HG03103 (cell line): ENCODE results near the gene TMEM176B.
"Not testable (repeated sequence)": the region's sequence is repeated elsewhere in the genome, so short reads cannot be mapped to it uniquely, and the experiment has no call there.

Experiments used
- ATAC-seq: cut with Tn5 transposase; IDR thresholded peaks from one replicate; pipeline ENCODE4 v1.9.1; 2021; ENCODE audit warnings: low read depth; ENCODE audit not compliant: unreplicated experiment

Gene TMEM176B

DNA sequence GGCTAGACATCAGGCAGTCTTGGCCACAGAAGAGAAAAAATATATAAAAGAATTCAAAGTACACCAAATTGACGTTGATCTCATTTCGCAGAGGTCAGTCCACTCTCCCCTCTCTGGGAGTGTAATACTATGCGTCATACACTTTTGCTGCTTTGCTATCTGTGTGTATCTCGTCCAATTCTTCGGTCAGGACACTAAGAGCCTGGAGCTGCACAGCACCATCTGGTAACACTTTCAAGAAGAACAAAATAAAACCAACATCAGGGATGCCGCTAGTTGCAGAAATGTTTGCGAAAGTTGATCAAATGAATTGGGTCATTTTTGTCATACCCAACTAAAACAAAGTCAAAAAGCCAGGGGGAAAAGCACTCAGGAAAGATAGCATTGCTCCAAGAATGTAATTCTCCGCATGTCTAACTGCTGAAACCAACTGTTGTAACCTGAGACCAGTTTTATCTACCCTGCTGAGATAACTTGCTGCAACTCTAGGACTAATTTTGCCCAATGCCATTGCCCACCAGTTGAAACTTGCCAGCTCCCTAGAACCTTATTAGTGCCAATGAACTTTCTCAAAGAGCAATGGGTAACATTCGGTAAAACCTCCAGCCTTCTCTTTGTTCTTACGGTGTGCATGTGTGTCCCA, 23.4 kb upstream of the TMEM176B start:
- no peak for ATAC-seq

DNA sequence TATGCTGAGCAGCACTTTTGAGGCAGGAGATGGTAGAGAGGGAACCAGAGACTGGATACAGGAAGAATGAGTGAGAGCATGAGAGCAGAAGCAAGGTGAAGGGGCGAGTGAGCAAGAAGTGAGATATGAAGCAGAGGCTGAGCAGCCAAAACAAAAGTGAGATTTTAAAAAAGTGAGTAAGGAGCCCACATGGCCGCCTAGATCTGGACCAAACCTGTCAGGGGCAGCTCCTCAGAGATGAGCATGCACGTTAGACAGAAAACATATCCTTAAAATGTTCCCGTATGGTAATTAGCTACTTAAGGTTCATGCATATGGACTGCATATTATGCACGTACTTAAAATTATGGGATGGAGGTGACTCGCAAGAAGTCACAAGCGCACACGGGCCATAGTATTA, 22.9 kb upstream of the TMEM176B start:
- no peak for ATAC-seq

DNA sequence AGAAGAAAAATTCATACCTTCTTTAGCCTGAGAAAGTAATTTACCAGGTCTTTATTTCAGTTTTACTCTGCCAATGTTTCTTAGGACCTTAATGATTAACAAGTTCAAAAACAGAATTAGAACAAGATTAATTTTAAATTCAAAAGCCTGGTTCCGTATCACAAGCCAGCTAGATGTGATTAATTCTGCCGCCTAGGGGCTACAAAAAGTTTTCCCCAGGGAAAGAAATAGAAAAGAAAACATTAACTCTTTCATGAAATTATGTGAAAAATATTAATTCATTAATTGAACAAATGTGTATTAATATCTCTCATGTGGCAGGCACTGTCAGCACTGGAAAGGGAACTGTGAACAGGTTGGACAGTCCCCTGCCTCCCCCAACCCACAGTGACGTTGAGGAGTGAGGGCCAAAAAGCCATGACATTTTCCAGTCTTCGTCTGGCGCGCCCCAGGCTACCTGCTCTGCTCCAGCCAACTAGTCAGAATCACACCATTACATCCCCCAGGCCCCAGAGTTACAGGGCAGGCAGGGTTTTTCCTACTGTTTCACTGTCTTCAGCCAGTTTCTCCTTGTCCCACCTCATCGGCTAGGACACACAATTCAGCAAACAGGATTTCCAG, 20.5 kb upstream of the TMEM176B start:
- ATAC-seq: no peak

DNA sequence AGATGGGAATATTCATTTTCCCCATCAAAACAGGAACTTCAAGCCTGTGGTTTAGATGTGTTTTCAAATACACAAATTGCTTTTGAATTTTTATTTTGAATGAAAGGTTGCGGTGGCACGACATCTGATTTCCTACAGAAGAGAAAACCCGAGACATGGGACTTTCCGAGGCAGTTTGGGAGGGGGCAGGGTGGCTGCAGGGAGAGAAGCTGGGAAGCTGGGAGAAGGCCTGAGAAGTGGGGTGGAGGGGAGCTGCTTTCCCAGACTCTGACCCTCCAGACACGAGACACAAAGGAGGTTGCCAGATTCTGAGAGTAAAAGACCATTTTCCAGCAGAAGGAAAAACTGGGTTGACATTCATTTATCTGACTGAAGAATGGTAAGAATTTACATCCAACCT, 20.0 kb upstream of the TMEM176B start:
- ATAC-seq: no peak

DNA sequence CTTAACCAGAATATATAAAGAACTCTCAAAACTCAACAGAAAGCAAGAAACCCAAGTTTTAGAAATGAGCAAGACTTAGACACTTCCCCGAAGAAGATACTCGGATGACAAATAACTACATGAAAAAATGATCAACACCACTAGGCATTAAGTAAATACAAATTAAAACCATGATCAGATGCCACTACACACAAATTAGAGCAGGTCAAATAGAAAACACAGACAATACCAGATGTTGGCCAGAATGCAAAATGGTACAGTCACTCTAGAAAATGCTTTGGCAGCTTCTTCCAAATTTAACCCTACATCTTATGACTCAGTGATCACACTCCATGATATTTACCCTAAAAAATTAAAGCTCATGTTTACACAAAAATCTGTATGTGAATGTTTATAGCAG, 18.8 kb upstream of the TMEM176B start:
- ATAC-seq: no peak

DNA sequence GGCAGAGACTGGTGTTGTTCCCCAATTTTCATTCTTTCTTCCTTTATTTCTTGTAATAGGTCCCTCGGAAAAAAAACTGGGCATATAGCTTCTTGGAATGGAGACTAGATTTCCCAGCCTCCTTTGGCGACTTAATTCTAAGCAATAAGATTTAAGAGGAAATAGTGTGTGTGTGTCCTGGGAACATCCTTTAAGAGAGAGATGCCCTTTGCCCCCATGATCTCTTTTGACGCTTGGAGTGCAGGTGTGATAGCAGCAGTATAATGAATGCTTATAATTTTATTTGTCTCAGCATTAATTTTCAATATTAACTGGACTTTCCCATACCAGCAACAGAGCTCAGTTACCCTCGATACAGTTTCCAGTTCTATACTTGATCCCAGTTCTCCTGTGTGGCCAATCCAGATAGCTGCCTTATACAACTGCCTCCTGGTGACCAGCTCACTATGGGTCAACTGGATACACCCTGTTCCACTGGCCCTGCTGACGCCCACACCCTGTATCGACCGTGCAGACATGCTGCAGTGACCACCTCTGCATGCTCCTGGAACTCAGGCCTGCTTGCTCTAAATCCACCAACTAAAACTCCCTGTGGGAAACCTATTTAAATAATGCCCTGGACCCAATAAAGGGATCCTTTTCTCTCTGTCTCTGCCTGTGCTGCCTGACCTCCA, 14.3 kb upstream of the TMEM176B start:
- ATAC-seq: no peak

DNA sequence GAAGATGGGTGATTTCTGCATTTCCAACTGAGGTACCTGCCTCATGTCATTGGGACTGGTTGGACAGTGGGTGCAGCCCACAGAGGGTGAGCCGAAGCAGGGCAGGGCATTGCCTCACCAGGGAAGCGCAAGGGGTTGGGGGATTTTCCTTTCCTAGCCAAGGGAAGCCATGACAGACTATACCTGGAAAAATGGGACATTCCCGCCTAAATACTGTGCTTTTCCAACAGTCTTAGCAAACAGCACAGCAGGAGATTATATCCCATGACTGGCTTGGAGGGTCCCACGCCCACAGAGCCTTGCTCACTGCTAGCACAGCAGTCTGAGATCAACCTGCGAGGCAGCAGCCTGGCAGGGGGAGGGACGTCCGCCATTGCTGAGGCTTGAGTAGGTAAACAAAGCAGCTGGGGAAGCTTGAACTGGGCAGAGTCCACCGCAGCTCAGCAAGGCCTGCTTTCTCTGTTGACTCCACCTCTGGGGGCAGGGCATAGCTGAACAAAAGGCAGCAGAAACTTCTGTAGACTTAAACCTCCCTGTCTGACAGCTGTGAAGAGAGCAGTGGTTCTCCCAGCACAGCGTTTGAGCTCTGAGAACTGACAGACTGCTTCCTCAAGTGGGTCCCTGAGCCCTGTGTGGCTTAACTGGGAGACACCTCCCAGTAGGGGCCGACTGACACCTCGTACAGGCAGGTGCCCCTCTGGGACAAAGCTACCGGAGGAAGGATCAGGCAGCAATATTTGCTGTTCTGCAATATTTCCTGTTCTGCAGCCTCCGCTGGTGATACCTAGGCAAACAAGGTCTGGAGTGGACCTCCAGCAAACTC, 7.7 kb upstream of the TMEM176B start:
- not testable (repeated sequence) for ATAC-seq

DNA sequence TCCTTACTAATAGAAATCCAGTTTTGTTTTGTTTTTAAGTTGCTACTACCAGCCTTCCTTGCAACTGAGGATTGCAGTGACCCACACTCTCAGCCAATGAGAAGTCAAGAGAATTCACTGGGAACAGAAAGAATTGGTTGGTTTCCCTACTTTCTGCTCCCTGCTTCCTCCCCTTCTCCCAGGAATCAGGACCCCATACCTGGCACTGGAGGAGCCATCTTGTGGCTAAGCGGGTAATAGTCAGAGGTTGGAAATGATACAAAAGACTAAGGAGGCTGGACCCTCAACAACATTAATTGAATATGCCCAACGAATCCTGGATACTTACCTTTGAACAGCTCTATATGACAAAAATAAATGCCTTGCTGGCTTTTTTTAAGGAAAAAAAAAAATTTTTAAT, 6.7 kb upstream of the TMEM176B start:
- no peak for ATAC-seq

DNA sequence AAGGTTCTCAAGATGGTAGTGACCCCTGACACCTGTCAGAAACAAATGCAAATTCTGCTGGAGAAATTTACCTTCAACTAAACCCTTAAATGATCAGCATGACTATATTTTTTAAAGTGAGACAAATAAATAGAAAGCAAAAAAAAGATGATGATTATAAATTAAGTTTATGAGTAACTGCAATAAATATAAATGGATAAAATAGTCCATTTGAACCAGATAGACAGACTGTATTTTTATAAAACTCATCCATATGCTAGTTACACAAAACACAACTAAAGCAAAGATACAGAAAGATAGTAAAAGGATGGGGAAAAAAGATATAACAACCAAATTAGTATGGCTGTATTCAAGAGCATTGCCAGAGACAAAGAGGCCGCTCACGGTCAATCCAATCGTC, 6.3 kb upstream of the TMEM176B start:
- ATAC-seq: no peak

DNA sequence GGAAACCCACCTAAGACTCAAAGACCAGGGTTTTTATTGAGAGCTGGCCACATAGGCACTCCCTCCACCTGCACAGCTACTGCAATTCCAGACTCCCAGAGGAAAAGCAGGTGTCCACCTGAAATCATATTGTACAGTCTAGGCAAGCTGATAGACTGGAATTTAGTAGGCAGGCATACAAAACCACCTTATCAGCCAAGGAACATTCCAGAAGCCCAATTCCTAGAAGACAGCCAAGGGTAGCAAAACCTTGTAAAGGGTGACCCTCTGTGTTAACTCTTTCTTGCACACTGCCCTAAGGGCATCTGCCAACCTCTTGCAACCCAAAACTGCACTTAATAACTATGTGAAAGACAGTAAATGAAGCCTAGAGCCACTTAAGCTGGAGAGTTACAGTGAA, 5.7 kb upstream of the TMEM176B start:
- ATAC-seq: no peak

DNA sequence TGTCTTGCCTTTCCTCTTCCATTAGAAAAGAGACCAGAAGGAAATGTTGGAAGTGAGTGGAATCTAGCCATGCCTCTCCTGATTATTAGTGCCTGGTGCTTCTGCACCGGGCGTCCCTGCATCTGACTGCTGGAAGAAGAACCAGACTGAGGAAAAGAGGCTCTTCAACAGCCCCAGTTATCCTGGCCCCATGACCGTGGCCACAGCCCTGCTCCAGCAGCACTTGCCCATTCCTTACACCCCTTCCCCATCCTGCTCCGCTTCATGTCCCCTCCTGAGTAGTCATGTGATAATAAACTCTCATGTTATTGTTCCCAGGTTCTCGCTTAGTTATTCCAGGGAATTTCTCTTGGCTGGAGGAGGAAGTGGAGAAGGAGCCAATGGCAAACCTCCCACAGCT, 4.6 kb upstream of the TMEM176B start:
- no peak for ATAC-seq

DNA sequence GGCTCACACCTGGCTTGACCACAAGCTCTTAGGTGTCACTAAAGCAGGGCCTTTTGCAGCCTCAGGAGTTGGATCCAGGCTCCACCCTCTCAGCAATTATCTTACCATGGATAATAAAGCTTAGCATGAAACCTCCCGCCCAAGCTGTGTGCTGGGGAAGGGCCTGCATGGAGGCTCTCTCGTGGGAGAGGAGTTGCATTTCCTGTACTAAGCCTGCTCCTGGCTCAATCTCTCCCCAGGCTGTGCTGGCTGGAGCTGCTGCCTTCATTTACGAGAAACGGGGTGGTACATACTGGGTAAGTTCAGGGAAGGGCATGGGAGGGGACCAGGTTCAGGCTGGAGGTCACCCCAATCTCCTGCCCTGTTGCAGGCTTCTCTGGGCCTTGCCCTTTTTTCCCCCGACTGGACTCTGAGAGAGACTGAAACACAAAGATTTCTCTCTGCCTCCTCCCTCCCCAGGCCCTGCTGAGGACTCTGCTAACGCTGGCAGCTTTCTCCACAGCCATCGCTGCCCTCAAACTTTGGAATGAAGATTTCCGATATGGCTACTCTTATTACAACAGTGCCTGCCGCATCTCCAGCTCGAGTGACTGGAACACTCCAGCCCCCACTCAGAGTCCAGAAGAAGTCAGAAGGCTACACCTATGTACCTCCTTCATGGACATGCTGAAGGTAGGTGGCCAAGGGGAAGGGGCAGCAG, 3.1 kb upstream of the TMEM176B start:
- no peak for ATAC-seq

DNA sequence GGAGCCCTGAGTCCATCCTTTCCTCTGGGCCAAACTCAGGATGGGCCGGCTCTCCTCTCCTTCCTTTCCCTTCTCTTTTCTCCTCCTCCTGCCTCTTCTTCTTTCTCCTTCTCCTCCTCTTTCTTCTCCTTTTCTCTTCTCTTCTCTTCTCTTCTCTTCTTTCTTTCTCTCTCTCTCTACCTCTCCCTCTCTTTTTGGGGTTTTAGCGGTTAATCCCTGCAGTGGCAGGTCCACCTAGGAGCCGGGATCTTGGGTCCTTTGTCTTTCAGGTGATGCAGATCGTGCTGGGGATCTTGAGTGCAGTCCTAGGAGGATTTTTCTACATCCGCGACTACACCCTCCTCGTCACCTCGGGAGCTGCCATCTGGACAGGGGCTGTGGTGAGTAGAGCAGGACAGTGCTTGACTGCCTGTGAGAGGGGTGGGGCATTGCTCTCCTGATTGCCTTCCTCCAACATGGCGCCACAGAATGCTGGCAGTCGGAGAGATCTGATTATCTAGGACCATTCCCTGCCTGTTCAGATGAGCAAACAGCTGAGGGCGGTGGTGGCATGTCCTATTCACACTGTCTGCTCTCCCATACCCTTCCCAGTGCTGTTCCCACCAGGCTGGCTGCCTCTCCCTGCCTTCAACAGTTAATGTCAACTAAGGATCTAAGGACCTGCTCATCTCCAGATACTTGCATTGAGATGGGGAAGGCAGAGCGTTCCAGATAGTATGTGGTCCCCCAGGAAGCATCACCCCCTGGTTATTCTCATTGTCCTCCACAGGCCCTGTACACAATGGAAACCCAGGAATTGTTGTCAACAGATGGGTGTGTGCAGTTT, 2.0 kb upstream of the TMEM176B start:
- no peak for ATAC-seq

DNA sequence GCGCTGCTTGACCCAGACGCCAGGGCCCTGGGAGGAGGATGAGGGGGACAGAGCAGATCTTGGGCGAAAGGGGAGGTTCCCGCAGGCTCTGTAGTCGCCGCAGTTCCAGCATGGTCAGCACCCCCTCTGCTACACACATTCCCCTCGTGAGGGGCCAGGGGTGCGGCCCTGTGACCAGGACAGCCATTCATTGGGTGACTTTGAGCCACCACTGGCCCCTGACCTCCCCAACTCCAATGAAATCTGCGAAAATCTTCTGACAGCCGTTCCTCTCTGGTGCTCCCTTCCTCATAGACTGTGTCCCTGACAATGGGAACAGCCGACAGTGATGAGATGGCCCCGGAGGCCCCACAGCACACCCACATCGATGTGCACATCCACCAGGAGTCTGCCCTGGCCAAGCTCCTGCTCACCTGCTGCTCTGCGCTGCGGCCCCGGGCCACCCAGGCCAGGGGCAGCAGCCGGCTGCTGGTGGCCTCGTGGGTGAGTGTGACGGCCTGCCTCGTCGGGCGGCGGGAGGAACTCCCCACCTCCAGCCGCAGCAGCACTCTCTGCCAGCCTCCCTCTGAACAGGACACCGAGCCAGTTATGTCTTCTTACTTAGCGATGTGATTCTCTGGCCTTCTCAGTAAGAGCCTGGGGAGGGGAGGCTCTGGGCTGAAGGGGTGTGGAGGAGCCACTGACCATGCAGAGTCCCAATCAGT, 1.2 kb upstream of the TMEM176B start:
- no peak for ATAC-seq

DNA sequence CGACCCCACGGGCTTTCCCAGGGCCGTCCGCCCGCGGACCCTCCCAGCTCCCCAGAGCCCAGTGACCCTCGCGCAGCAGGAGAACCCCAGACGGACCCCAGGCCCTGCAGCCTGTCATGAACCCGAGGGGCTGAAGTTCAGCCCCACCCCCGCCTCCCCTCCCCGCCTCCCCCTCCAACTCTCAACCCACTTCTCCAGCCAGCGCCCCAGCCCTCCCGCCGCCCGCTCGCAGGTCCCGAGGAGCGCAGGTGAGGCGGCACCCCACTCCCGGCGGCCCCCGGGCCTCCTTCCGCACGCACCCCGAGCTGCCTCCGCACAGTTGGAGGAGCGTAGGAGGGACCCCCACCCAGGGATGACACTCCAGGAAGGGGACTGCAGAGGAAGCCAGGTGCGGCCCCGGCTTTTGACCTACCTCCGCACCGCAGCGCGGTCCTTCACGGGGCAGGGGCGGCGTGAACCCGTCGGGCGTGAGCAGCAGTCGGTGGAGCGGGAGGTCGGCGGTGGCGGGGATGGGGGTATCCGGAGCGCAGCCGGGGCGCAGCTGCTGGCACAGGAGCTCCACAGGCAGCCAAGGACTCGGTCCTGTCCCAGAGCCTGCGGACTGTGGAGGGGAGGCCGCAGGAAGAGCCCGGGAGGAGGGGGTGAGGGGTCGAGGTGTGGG, 547 bp upstream of the TMEM176B start, which contains the start of gene TMEM176A:
TSS of gene TMEM176A (plus strand) at position 189 of the 661 bp plus-strand sequence. CDS start 782 bp downstream, outside the sequence.
- ATAC-seq: no peak

DNA sequence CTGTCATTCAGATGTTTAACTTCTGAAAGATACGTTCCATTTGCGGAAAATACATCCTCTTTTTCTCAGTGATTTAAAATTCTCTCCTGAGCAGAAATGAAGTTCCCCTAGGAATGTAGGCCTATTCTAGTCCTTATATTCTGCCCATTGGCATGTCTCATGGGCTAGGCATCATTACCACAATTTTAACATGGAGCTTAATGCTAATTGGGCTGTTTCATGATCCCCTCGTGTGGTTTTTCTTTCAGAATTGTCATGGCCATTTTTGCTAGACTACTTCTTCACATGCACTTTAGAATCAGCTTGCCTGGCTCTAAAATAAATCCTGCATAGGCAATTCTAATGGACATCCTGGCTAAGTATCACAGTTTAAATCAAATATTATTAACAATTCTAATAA, 1.0 kb downstream of the TMEM176B start:
- ATAC-seq: no peak

DNA sequence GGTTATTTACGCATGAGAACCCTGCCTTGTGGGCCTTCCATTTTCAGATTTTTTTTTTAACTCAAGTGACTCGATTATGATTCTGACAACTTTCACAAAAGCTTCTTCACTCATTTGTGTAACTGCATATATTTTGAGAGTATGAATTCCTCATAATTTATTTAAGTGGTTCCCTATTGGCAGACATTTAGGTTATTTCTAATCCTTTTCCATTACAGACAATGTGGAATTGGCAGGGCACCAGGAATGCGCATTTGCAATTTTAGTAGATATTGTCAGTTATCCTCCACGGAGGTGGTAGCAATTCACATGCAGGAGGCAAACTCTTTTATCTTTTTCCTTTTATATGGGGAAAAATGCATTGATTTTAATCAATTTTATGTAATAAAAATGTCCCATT, 2.5 kb downstream of the TMEM176B start:
- no peak for ATAC-seq

DNA sequence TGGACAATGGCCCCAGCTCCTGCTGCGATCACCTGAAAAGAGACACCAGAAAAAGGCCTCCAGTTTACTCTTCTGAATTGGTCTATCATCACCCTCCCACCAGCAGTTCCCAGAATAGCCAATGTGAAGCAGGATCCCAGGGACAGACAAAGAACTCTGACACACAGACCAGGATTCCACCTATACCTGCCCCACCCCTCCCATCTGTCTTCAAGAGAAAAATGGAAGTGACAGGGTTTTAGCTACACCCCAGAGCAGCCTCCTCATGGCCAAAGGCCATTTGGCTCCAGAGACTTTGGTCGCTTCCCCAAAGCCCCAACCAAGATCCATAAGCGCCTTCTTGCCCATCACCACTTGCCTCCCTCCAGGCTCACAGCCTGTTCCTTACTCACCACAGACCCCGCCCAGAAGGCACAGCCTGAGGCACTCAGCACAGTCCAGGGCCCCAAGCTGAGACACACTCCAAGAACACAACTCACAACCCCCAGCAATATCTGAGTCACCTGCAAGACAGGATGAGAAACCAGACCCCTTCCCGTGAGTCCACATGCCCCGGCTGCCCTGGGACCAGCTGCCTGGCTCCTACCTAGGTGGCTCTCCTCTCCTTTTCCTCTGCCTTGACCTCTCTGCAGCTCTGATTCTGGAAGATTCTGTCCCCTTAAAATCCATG, 6.5 kb downstream of the TMEM176B start:
- no peak for ATAC-seq
